ENCODE measurements around the gene SCN5A. TPM values are rescaled to one million over a fixed set of nuclear protein-coding genes. Genes with fewer than 3 reads are reported as not detected.

The SCN5A gene
- total RNA-seq, 4 donors from 2014 or later = 0.50 to 1.7 (median 0.81) TPM; not detected in 1

GRCh38 chr3:38689774-38690173, 40.3 kb upstream of the SCN5A start:
- WGBS, 2 donors (ENCODE audit: low coverage in 1 of 2) = 74 to 81% methylated on average over 3 of the region's 3 CpGs

GRCh38 chr3:38689346-38689745, 39.9 kb upstream of the SCN5A start:
- no peaks in the 10 kb centered on the region for H3K9me3 ChIP-seq
- no peaks in the 10 kb centered on the region for H3K27me3 ChIP-seq
- H3K27ac ChIP-seq = no peak overlapping the region
- no peak overlapping the region for H3K4me3 ChIP-seq
- TF ChIP-seq POLR2A (IDR thresholded peaks at IDR 0.05) (no peak), EP300 (IDR thresholded peaks at IDR 0.05) (no peak), POLR2AphosphoS5 (IDR thresholded peaks at IDR 0.05) (no peak), CTCF (IDR thresholded peaks at IDR 0.05) (no peak)
- ATAC-seq = no peak
- no peaks in the 10 kb centered on the region for H3K36me3 ChIP-seq
- 89 to 93% methylated on average over 4 of the region's 4 CpGs for WGBS, 2 donors (ENCODE audit: low coverage in 1 of 2)
- H3K4me1 ChIP-seq = no peaks in the 10 kb centered on the region

More at GRCh38 chr3:38689774-38690173, 40.3 kb upstream of the SCN5A start:
- TF ChIP-seq POLR2AphosphoS5 (IDR thresholded peaks at IDR 0.05) = no peak
- no peak for TF ChIP-seq POLR2A (IDR thresholded peaks at IDR 0.05)
- TF ChIP-seq CTCF (IDR thresholded peaks at IDR 0.05) = no peak
- TF ChIP-seq EP300 (IDR thresholded peaks at IDR 0.05) = no peak
- no peak for ATAC-seq
- no peaks in the 10 kb centered on the region for H3K9me3 ChIP-seq
- H3K27me3 ChIP-seq = no peaks in the 10 kb centered on the region
- H3K27ac ChIP-seq = no peak overlapping the region
- no peaks in the 10 kb centered on the region for H3K36me3 ChIP-seq
- no peak overlapping the region for H3K4me3 ChIP-seq
- no peaks in the 10 kb centered on the region for H3K4me1 ChIP-seq

GRCh38 chr3:38687321-38687720, 37.8 kb upstream of the SCN5A start:
- Histone ChIP-seq H3K36me3 (no peaks in the 10 kb centered on the region), H3K27me3 (no peaks in the 10 kb centered on the region), H3K4me3 (no peak overlapping the region), H3K27ac (no peak overlapping the region), H3K4me1 (no peaks in the 10 kb centered on the region), H3K9me3 (no peaks in the 10 kb centered on the region)
- WGBS, 2 donors (ENCODE audit: low coverage in 1 of 2) = 68% methylated on average over 2 of the region's 2 CpGs; no CpG with 5 or more reads in 1 of the 2 donors
- ATAC-seq = no peak
- TF ChIP-seq EP300 (IDR thresholded peaks at IDR 0.05) (no peak), POLR2AphosphoS5 (IDR thresholded peaks at IDR 0.05) (no peak), CTCF (IDR thresholded peaks at IDR 0.05) (no peak), POLR2A (IDR thresholded peaks at IDR 0.05) (no peak)

- Histone ChIP-seq H3K9me3 (no peaks in the 10 kb centered on the region), H3K36me3 (no peaks in the 10 kb centered on the region), H3K4me3 (no peak overlapping the region), H3K27ac (no peak overlapping the region), H3K27me3 (peaks cover 3% of the 10 kb centered on the region), H3K4me1 (no peaks in the 10 kb centered on the region)
- TF ChIP-seq POLR2A (IDR thresholded peaks at IDR 0.05) (no peak), EP300 (IDR thresholded peaks at IDR 0.05) (no peak), POLR2AphosphoS5 (IDR thresholded peaks at IDR 0.05) (no peak), CTCF (IDR thresholded peaks at IDR 0.05) (no peak)
- 68 to 87% methylated on average over 3 to 4 of the region's 5 CpGs for WGBS, 2 donors (ENCODE audit: low coverage in 1 of 2)
- ATAC-seq = no peak
Measured at GRCh38 chr3:38684546-38684945, 35.1 kb upstream of the SCN5A start.

GRCh38 chr3:38669668-38670067, 20.2 kb upstream of the SCN5A start:
- H3K27me3 ChIP-seq = peaks cover 10% of the 10 kb centered on the region
- 26 to 38% methylated on average over 4 of the region's 4 CpGs for WGBS, 2 donors (ENCODE audit: low coverage in 1 of 2)
- H3K4me1 ChIP-seq = no peaks in the 10 kb centered on the region
- TF ChIP-seq EP300 (IDR thresholded peaks at IDR 0.05) = no peak
- no peak for TF ChIP-seq POLR2AphosphoS5 (IDR thresholded peaks at IDR 0.05)
- no peak for TF ChIP-seq POLR2A (IDR thresholded peaks at IDR 0.05)
- no peak for TF ChIP-seq CTCF (IDR thresholded peaks at IDR 0.05)
- no peaks in the 10 kb centered on the region for H3K36me3 ChIP-seq
- H3K27ac ChIP-seq = no peak overlapping the region
- ATAC-seq = no peak
- peaks cover 0 to 8% (median 0%) of the 10 kb centered on the region in 3 donors for H3K9me3 ChIP-seq
- no peak overlapping the region for H3K4me3 ChIP-seq
